GM19452 (cell line): ENCODE measurements around the gene TMBIM4.
"Not testable (repeated sequence)": the region's sequence is repeated elsewhere in the genome, so short reads cannot be mapped to it uniquely, and the experiment has no call there.

ENCODE experiments used
- ATAC-seq: cut with Tn5 transposase; IDR thresholded peaks from one replicate; pipeline ENCODE4 v1.9.1; 2021; ENCODE audit not compliant: unreplicated experiment

TMBIM4 gene, protein sequence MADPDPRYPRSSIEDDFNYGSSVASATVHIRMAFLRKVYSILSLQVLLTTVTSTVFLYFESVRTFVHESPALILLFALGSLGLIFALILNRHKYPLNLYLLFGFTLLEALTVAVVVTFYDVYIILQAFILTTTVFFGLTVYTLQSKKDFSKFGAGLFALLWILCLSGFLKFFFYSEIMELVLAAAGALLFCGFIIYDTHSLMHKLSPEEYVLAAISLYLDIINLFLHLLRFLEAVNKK

DNA sequence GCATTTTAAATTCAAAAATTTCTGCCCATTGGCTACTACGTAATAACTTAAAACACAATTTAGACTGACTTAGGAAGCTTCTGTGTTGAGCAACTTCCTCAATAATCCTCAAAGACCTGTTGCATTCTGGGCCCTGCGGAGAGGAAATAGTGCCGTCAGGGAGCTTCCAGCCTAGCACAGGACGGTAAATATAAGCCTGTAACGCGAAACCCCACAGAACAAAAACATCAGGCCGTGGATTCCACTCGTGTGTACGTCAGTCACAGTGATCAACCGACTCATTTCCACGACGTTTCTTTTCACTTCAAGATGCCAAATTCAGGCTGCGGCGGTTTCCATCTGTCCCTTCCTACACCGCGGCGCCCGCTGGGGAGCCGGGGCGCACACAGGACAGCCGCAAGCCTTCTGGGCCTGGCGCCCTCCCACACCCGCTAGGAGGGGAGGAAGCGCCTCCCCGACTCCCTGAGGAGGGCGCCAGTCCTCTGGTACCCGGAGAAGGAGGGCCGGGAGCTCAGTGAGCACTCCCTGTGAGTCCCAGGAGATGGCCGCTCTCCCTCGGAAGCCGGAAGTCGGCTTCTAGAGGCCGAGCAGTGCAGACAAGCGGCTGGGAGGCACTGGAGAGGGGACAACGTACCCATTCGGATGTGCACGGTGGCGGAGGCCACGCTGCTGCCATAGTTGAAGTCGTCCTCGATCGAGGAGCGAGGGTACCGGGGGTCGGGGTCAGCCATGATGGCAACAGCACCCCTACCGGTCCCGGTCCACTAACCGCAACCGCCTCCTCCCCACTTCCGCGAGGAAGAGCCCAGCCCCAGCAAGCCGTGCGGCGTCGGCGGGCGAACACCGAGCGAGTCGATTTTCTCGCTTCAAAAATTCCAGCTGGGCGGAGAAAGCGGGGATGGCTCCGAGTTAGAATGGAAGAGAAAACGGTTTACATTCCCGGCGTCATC, at the start of gene TMBIM4:
TSS of gene TMBIM4 (minus strand) at position 776 of the 950 bp plus-strand sequence. CDS start at position 731, 45 bp downstream.
- ATAC-seq, result peak; percentile 88

DNA sequence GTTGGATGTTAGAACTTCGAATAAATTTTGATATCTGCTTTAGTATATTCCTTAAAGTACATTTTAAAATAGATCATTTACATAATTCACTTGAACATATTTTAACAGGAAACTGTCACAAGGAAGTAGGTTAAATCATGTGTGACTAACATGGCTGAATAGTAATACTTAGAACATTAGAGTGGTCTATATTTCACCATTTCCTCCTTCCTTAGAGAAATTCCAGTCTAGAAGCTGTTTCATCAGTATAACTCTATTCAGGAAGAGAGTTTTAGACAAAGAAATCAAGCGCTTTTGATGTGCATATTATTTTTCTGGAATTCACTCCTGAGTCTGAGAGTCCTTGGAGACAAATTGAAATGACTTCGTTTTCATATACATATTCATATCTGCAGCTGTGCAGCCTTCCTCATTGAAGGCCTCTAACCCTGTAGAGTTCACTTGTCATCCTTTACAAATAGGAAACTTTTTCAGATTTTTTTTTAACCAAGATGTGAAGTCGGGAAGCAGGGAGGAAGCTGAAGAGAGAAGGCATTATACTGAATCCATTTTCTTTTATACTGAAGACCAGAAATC, 47.6 kb upstream of the TMBIM4 start:
- no peak for ATAC-seq

DNA sequence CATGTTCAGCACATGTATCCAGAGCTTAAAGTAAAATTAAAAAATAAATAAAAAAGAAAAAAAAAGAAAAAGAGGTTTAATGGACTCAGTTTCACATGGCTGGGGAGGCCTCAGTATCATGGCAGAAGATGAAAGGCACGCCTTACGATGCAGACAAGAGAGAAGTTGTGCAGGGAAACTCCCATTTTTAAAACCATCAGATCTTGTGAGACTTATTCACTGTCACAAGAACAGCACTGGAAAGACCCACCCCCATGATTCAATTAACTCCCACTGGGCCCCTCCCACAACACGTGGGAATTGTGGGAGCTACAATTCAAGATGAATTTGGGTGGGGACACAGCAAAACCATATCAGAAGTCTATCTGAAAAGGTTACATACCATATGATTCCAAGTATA, 43.2 kb upstream of the TMBIM4 start:
- not testable (repeated sequence) for ATAC-seq

DNA sequence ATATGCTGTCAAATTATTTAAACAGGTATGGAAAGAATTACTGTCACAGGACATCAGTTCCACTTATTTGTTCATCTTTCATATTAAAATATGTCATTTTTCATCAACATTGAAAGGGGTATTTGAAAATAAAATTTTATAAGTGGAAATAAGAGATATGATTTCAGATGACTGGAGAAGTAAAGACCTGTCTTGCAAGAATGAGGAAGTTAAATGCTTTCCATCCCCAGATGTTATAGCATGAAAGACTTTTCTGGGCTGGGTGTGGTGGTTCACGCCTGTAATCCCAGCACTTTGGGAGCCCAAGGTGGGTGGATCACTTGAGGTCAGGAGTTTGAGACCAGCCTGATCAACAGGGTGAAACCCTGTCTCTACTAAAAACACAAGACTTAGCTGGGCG, 41.8 kb upstream of the TMBIM4 start:
- not testable (repeated sequence) for ATAC-seq

DNA sequence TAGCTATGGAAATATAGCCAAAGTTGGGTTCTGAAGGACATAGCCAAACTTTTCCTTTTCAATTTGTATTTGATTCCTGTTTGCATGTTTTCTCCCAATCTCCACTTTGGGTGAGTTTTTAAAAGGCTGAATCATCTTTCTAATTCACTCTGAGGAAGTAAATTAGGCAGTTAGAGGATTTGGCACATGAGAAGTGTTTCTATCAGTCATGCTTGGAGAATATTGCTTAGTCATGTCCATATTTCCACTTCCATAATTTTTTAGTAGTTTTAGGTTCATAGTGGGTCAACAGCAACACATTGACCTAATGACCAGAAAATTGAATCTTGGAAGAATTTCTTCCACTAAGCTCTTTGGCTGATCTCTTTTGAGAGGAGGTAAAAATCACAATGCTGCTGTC, 41.0 kb upstream of the TMBIM4 start:
- no peak for ATAC-seq

DNA sequence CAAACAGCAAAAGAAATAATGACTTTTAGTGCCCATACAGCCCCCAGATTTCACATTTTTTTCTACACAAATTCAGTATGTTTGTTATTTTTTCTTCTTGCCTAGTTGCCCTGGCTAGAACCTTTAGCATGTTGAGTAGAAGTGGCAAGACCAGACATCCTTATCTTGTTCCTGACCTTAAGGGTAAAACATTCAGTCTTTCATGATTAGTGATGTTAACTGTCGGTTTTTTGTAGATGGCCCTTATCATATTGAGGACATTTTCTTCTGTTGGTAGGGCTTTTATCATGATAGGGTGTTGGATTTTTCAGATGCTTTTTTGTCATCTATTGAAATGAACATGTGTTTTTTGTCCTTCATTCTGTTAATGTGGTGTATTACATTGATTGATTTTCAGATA, 36.3 kb upstream of the TMBIM4 start:
- no peak for ATAC-seq

DNA sequence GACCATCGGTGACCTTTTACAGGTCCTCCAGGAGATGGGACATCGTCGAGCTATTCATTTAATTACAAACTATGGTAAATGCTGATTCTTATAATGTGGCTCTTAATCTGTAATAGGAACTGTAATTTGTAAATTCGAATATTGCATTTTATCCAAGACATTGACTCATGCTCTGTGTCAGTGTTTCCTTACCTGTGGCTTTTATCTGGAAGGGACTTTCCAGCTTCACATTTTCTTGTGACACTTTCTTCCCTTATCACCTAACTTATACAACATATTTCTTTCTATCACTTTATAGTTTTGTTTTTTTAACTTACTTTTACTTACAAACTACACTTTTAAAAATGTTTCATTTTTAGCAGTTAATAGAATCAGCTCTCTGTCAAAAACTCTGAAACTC, 34.0 kb upstream of the TMBIM4 start:
- ATAC-seq, result no peak

DNA sequence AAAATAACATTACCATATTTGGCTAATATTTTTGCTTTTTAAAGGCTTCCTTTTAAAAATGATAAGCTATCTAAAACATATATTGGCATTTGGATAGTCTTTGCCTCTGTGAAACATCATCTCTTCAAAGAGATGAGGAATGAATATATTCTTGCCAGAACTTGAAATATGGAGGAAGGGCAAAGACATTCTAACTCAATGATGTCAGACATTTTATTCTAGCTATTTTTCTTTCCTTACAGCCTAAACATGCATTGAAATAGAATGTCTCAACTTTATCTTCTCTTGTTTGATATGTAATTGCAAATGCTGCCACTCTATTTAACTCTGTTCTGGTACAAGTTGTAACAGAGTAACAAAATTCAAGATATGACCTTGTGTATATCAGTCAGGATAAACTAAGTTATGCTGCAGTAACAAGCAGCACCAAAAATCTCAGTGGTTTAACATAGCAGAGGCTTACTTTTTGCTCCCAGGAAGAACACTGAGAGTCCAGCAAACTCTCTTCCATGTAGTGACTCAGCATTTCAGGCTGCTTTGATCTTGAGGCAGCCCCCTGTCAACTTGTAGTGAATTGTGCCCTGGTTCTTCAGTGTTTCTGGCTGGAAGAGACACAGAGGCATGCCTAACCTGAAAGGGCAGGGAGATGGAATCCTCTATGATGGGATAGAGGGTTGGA, 30.2 kb upstream of the TMBIM4 start:
- no peak for ATAC-seq

DNA sequence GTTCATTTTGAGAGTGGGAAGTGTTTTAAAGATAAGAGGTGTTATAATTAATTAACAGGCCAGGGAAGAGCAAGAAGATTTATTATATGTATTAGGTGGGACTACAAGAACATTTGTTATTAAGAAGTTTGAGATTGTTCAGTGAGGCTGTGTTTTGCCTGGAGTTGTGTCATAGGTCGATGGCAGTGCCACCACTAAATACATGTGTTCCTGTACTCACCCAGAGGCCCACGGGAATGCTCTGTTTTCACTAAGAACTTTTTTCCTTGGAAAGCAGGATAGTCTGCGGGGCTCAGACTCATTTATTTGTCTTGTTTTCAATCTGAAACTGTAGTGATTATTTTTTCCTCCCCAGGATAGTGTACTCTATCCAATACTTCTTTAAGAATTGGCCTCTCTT, 29.3 kb upstream of the TMBIM4 start:
- ATAC-seq, result no peak

DNA sequence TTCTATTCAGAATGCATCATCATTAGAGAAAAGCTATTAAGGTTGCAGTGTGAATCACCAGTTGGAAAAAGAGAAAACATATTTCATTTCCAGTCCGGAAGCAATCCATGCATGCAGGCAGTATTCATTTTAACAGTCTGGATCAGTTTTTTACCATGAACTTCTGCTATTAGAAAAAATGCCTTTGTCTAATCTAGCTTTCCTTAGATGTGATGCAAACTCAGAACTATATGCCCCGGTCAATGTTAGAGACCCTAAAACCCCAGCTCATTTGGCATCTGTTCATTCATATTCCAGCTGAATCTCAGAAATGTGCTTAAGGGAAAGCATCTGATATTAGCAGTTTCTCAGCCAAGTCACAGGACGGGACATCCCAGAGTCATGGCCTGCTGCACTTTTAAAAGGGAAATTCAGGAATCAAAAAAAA, 27.7 kb upstream of the TMBIM4 start:
- no peak for ATAC-seq

DNA sequence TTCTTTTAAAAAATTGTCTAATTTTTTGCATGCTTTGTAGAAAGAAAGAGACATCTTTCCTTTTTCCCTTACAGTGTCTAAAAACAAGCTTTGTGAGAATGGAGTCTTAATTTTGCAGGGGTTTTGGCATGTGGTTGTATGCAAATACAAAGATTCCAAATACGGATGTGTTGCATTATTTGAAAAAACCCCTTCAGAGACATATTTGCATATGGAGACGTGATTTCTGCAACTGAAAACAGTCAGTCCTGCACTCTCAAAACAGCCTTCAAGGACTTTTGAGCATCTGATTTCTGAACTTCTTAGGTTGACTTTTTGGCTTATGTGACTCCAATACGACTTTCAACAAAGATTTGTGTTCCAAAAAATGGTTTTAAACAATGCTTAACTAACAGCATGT, 27.0 kb upstream of the TMBIM4 start:
- peak; percentile 84 for ATAC-seq

DNA sequence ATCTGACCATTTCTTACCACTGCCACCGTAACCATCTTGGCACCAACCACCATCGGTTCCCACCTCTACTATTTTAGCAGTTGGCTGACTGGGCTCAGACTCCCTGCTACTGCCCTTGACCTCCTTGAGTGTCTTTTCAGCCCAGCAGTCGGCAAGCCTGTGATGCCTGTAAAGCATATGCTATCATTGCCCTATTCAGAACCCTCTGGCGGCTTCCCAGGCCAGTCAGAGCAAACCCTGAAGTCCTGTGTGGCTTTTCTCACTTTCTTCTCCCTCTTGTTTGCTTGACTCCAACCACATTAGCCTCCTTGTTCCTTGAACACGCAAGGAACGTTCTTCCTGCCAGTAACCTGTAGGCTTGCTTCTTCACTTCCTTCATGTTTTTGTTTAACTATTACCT, 25.4 kb upstream of the TMBIM4 start:
- ATAC-seq, result no peak

DNA sequence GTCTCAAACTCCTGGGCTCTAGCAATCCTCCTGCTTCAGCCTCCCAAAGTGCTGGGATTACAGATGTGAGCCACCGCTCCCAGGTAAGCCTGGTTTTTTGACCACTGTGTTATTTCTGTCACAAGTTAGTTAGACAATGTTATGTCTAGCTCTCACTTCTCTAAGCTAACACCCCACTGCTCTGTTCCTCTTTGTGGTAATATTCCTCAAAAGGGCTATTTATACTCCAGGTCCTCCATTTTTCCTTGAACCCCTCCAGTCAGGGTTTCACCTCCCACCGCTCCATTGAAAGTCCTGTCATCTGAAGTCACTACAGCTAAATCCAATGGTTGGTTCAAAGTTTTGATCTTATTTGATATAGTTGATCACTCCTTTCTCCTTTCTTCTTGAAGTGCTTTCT, 24.3 kb upstream of the TMBIM4 start:
- no peak for ATAC-seq

DNA sequence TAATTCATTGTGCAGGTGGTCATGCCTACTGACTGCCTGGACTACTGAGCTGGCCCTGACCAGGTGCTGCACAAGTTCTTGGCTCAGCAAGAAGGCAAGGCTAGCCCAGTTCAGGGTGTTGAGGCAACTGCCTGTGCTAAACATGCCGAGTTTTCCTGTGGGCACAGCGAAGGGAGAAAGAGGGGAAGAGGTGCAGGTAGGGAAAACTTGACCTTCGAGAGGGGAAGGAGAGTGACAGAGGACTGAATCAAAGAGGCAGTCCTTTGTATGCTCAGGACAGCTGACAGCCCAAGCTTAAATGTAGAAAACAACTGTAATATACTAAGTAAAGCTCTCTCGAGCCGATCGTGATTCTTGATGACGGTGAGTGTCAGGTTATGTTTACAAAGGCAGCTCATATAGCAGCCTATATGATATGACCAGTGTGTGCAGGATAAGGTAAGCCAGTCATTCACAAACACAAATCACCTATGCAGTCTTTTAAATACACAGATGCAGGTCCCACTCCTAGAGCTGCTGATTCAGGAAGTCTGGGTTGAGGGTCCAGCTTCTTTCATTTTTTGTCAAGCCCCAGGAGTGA, 21.8 kb upstream of the TMBIM4 start:
- no peak for ATAC-seq

DNA sequence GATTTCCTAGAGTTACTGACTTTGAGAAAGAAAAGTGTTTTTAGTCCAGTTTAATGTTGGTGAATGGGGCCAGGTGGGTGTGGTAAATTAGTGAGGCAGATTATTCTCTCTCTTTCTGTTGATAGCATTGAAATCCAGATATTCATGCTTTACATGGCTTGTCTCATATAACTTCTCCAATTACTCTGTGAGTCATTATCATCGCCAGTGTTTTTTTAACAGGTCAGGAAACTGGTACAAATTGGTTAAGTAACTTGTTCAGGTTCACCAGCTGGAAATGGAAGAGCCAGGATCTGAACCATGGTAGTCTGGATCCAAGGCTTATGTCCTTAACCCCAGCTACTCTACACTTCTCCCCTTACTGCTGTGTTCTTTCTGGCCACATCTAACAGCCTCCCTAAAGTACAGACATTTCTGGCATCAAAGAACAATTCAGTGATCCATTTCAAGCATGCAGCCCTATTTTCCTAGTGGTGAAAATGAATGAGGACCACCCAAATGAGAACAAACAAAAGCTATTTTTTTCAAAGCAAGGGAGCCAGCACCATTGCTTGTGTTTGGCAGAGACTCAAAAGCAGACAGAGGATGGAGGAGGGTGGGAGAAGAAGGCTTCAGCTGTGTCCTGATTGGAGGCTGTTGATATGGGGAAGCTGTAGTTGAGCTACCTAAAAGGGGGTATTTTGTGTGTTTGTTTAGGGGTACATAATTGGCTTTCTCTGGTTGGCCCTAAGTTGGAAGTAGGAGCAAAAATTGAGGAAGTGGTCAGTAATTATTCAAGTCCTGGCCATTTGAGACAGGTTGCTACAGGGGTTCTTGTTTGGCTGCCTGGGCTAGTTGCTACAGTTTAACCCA, 20.9 kb upstream of the TMBIM4 start:
- no peak for ATAC-seq

DNA sequence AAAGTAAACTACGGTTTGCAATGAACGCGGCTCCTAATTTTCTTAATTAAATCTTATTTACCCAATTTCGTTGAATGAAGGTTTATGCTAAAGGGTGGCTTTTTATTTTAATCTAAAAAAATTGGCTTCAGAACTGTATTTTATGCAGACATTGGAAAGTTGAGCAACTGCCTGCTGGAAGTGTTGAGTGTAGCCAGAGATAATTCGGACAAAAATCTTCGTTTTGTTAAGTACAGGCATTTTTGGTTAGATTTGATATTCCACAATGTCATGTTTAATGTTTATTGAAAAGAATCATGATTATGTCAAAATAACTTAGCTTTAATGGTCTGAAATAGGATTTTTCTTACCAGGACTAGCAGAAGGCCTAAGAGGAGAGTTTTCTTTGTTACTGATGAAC, 20.1 kb upstream of the TMBIM4 start:
- no peak for ATAC-seq

DNA sequence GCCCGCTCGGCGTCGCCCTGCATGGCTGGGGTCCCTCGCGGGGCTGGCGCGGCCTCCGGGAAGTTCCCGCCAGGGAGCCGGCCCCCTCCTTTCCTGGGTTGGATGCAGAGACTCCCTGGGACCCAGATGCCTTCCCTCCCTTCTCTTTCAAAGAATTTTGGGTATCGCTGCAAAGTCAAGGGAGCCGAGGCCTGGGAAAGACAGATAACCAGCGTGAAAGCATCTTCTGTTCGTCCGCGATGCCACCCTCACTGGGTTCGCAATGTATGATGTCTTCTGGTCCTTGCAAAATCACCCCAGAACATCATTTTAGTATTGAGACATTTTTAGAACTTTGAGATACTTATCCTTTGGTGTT, 19.7 kb upstream of the TMBIM4 start:
- ATAC-seq, result no peak

DNA sequence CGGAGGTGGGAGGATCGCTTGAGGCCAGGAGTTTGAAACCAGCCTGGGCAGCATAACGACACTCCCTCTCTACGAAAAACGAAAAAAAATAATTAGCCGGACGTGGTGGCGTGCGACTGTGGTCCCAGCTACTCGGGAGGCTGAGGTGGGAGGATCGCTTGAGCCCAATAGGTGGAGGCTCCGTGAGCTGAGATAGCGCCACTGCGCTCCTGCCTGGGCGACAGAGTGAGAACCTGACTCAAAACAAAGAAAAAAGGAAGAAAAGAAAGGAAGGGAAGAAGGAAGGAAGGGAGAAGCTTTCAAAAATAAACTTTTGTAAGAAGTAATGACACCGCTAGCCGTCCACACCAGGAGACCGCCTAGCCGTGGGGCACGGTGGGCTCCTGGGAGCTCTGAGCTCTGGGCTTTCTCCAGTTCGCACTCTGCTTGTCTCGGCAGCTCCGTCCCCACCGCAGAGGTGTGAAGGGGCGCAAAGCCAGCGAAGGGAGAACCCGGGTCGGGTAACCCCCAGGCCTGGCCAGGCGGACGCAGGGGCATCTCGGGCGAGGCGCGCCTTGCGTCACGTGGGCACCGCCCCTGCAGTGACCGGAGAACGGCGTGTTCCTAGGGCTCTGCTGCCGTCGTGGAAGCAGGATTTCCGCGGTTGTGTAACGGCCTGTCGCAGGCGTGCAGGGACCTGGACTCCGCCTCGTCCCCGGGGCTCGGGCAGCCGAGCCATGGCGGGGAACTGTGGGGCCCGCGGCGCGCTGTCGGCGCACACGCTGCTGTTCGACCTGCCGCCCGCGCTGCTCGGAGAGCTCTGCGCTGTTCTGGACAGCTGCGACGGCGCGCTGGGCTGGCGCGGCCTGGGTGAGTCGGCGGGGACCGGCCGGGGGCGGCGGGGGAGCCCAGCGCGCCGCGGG, 19.0 kb upstream of the TMBIM4 start, which contains the start of gene IRAK3:
TSS of gene IRAK3 (plus strand) at position 631 of the 902 bp plus-strand sequence. CDS start at position 717, 86 bp downstream.
- ATAC-seq, result peak; percentile 66

DNA sequence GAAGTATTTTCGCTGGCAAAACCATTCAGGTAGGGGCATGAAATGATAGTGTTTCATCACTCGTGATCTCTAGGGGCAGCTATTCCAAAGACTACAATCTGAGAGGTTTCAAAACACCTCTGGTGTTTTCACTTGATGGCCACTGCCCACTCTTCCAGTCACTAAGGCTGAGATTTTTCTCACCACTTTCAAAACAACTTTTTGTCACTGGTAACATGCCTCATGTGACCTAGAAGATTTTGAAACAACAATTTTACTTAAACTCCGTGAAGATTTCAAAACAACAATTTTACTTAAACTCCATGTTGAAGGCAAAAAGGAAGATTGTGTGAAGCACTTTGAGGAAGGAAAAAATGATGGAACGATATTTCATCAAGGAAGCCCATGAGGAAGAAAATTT, 18.0 kb upstream of the TMBIM4 start:
- ATAC-seq, result no peak
